A375 (cell line): ENCODE data around the gene LCN12. TPM values are rescaled to one million over a fixed set of nuclear protein-coding genes. Genes with fewer than 3 reads are reported as not detected.

ENCODE experiments used
- total RNA-seq: library from RNA; depleted of rRNA; stranded (reverse); fragments of >200 nt; shearing (Covaris generic); gene quantifications from 2 replicates; pipeline ENCODE4 v1.2.3, GENCODE V29; 2014; rRNA removed

LCN12 gene, protein sequence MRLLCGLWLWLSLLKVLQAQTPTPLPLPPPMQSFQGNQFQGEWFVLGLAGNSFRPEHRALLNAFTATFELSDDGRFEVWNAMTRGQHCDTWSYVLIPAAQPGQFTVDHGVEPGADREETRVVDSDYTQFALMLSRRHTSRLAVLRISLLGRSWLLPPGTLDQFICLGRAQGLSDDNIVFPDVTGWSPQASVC
- total RNA-seq = 1.1 TPM in 1 of 2 replicates, not detected in the other

DNA sequence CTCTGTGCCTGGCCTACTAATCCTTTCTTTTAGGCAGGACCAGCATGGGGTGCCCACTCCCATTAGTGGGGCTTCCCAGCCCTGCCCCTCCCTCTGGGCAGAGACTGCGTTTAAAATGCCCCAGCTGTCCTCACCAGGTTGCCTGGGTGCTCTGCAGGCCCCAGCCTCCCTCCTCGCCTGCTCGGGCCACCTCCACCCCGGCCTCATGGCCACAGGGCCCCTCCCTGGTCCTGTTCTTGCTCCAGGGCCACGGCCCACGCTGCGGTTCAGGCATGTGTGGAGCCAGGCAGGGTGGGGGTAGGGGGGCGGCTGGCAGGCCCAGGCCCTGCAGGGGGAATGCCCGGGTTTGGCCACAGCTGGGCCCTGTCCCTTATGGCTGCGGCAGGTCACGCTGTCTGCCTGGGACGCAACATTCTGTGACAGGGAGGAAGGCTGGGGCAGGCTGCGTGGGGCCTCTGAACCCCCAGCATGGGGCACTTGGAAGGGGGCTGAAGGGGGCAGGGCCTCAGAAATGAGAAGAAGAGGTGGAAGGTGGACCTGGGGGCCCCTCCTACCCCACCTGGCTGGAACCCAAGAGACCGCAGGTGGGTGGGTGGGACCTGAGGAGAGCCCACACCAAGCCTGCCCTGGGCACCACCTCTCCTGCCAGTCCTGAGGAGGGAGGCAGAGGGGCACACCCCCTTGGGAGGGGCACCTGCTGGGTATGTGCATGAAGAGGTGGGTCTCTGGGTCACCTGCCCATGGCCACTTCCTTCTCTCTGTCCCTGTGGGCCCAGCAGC lies at the start of gene LCN12:
TSS of gene LCN12 (plus strand) at position 733 of the 780 bp plus-strand sequence. CDS start 55 bp downstream, outside the sequence.

DNA sequence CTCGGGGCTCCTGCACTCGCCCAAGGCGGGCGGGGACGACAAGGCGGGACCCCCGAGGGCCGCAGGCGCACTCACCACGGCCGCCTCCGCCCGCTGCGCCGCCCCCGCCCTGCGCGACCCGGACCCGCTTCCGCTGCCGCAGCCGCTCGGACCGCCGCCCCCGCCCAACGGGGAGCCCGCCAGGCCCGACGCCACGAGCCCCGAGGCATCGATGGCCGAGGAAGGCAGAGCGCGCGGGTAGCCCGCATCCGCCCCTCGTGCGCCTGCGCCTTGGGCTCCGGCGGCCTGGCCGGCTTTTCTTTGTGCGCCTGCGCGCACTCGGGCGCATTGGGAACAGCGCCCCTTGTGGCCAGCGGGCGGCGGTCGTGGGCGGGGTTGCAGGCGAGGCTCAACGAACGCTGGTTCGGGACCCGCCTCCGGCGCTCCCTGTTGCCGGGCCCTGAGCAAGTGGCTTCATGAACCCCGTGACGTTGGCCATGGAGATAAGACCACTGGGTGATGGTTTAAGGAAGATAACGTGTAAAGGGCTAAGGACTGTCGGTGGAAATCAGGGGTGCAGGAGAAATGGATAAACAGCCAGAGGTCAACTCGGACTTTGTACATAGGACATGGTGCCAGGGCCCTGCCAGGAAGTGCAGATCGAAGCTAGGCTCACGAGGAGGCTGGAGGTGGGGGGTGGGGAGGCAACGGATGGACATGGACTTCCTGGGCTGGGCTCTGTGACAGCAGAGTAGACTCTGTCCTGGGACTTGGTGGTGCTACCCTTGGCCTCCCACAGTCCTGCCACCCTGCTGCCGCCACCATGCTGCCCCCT lies 7.3 kb upstream of the LCN12 start, which contains the start of the genes C8G and FBXW5:
TSS of gene C8G (plus strand) at position 725 of the 814 bp plus-strand sequence. CDS start at position 803, 78 bp downstream.
TSS of gene FBXW5 (minus strand) at position 220 of the 814 bp plus-strand sequence. CDS start 655 bp downstream, outside the sequence.

DNA sequence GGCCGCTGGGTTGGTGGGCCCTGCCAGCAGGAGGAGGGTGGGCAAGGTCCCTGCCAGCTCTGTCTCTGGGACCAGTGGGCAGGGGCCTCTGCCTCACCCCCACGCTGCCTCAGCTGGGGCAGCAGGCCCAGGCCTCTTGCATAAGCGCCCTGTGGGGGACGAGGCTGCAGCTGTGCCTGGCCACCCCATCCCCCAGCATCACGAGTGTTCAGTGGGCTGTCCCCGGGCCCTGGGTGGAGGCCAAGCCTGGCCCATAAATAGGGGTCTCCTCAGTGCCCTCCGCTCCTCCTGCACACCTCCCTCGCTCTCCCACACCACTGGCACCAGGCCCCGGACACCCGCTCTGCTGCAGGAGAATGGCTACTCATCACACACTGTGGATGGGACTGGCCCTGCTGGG lies 25.1 kb downstream of the LCN12 start, which contains the start of gene PTGDS:
TSS of gene PTGDS (plus strand) at position 282 of the 400 bp plus-strand sequence. CDS start at position 357, 75 bp downstream.

DNA sequence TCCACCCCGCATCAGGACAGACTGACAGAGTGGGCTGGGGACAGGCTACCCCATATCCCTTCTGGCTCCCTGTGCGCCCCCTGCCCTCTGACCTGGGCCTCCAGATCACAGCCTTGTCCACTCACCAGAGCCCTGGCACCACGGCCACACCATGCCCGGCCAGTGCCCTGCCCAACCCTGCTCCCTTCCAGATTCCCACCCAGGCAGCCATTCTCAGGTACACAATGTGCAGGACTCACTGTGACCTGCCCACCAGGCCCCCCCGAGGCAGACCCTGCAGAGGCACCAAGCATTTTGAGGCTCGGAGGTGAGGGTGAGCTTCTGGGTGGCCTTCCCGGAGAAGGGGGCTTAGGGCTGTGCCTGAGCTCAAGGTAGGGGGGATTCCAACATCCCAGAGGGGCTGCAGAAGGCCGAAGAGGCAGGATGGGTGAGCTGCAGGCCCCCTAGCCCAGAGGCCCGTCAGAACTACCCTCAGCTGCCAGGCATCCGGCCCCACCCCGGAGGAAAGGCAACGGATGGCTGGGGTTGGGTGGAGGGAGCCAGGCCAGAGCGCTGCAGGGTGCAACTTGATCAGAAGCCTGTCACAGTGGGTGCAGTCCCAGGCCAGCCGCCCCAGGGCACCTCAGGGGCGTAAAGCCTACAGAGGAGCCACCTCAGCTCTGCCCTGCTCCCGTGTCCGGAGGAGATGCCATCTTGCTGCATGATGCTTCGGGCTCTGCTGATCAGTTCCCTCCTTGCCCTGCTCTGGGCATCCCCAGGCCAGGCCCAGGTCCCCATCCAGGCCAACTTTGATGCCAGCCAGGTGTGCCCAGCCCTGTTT lies 30.4 kb downstream of the LCN12 start, which contains the start of gene LCNL1:
TSS of gene LCNL1 (plus strand) at position 762 of the 820 bp plus-strand sequence. CDS start 594 bp downstream, outside the sequence.

DNA sequence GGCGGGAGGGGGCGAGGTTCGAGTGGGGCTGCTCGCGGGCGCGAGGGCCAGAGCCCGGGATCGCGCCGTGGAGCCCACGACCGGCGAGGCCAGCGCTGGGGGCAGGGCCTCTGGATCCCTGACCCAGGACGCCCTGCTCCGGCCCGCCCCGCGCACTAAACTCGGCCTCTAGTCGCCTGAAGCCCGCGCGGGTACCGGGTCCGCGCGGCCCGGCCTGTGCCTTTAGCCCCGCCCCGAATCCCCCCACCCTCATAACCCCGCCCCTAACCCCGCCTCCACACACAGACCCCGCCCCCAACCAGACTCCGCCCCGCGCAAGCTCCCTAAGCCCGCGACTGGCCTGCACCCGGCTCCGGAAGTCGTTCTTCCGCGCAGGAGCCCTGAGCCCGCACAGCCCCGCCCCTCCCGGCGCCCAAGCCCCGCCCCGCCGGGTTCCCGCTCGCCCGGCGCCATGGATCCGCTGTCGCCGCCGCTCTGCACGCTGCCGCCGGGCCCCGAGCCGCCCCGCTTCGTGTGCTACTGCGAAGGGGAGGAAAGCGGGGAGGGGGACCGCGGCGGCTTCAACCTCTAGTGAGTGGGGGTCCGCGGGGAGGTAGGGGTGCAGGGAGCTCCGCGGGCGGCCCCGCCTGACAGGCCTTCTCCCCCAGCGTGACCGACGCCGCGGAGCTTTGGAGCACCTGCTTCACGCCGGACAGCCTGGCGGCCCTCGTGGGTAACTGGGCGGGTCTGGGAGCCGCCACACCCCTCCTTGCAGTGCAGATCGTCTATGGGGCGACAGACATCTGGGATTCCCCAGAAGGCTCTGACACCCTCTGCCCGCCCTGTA lies 40.1 kb downstream of the LCN12 start, which contains the start of gene PAXX:
TSS of gene PAXX (plus strand) at position 430 of the 826 bp plus-strand sequence. CDS start at position 452, 22 bp downstream.

DNA sequence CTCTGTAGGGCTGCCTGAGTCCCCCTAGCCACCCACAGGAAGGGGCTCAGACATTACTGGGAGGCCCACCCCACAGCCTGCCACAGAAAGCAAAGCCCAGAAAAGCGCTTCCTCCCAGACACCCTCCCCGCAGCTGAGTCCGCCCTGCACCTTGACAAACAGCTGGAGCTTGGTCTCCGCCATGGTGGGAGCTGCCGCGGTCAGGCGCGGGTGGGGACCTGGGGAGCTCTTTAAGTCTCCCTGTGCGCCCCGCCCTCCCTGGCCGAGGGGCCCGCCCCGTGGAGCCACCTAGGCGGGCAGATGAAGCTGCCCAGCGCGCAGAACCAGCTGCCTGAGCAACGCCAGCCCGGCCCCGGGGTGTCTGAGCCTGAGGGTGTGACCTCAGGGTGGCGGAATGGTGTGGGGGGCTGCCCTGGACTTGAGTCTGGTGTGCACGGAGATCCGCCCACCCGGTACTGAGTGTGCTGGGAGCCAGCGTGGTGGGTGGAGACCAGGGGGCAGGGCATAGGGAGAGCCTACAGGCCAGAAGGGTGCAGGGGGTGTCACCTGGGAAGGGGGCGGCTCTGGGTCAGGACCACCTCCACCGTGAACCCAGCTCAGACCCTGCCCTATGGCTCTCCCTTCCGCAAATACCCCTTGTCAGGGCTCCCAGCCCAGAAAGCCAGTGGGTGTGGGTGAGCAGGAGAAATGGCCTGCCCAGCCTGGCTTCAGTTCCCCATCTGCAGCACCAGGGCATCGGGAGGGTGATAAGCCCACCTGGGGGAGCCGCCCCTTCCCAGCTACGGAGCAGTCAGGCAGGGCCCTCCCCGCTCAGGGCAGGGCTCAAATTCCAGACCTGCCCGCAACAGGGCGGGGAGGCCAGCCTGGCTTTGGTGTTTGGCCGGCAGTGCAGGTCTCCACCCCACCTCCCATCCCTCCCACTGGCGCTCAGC lies 44.6 kb downstream of the LCN12 start, which contains the start of gene CLIC3:
TSS of gene CLIC3 (minus strand) at position 208 of the 932 bp plus-strand sequence. CDS start at position 183, 25 bp downstream.

Other genes with a start within 250 kb of the LCN12 start
- gene DIPK1B, start 239.7 kb upstream of the LCN12 start, total RNA-seq = 12.7 and 16.4 TPM in 2 replicates
- gene LCN10, start 209.3 kb upstream of the LCN12 start, total RNA-seq = 0.15 TPM in 1 of 2 replicates, not detected in the other
- not detected in 2 replicates for gene LCN6, start 203.7 kb upstream of the LCN12 start, total RNA-seq
- not detected in 2 replicates for gene LCN8, start 194.0 kb upstream of the LCN12 start, total RNA-seq
- gene LCN15, start 187.8 kb upstream of the LCN12 start, total RNA-seq = not detected in 2 replicates
- gene TMEM141, start 160.9 kb upstream of the LCN12 start, total RNA-seq = 97.1 and 113 TPM in 2 replicates
- 0.13 TPM in 1 of 2 replicates, not detected in the other for gene CCDC183, start 155.9 kb upstream of the LCN12 start, total RNA-seq
- 57.9 and 69.5 TPM in 2 replicates for gene RABL6, start 144.3 kb upstream of the LCN12 start, total RNA-seq
- gene AJM1, start 109.8 kb upstream of the LCN12 start, total RNA-seq = 3.0 and 4.7 TPM in 2 replicates
- gene PHPT1, start 102.9 kb upstream of the LCN12 start, total RNA-seq = 153 and 181 TPM in 2 replicates
- 3.6 TPM in 2 replicates for gene MAMDC4, start 99.9 kb upstream of the LCN12 start, total RNA-seq
- 542 and 544 TPM in 2 replicates for gene EDF1, start 86.0 kb upstream of the LCN12 start, total RNA-seq
- 17.4 and 23.1 TPM in 2 replicates for gene TRAF2, start 65.8 kb upstream of the LCN12 start, total RNA-seq
- 108 and 131 TPM in 2 replicates for gene FBXW5, start 7.5 kb upstream of the LCN12 start, total RNA-seq
- gene C8G, start 7.0 kb upstream of the LCN12 start, total RNA-seq = not detected in 2 replicates
- 1.4 TPM in 1 of 2 replicates, not detected in the other for gene PTGDS, start 25.2 kb downstream of the LCN12 start, total RNA-seq
- gene LCNL1, start 30.7 kb downstream of the LCN12 start, total RNA-seq = not detected in 2 replicates
- 93.9 and 103 TPM in 2 replicates for gene PAXX, start 40.1 kb downstream of the LCN12 start, total RNA-seq
- gene CLIC3, start 44.3 kb downstream of the LCN12 start, total RNA-seq = 0.19 TPM in 1 of 2 replicates, not detected in the other
- 14.3 and 21.6 TPM in 2 replicates for gene ABCA2, start 76.0 kb downstream of the LCN12 start, total RNA-seq
- not detected in 2 replicates for gene FUT7, start 79.8 kb downstream of the LCN12 start, total RNA-seq
- 20.1 and 25.3 TPM in 2 replicates for gene NPDC1, start 93.9 kb downstream of the LCN12 start, total RNA-seq
- gene ENTPD2, start 101.8 kb downstream of the LCN12 start, total RNA-seq = not detected in 2 replicates
- 26.8 and 28.7 TPM in 2 replicates for gene SAPCD2, start 118.3 kb downstream of the LCN12 start, total RNA-seq
- 4.7 and 4.8 TPM in 2 replicates for gene UAP1L1, start 125.2 kb downstream of the LCN12 start, total RNA-seq
- 56.8 and 72.2 TPM in 2 replicates for gene MAN1B1, start 134.7 kb downstream of the LCN12 start, total RNA-seq
- 111 and 150 TPM in 2 replicates for gene DPP7, start 162.5 kb downstream of the LCN12 start, total RNA-seq
- gene GRIN1, start 186.9 kb downstream of the LCN12 start, total RNA-seq = not detected in 2 replicates
- gene LRRC26, start 217.8 kb downstream of the LCN12 start, total RNA-seq = not detected in 2 replicates
- not detected in 2 replicates for gene TMEM210, start 219.8 kb downstream of the LCN12 start, total RNA-seq
- gene ANAPC2, start 236.3 kb downstream of the LCN12 start, total RNA-seq = 26.1 and 32.6 TPM in 2 replicates
- 111 and 115 TPM in 2 replicates for gene SSNA1, start 236.4 kb downstream of the LCN12 start, total RNA-seq
- gene TPRN, start 248.5 kb downstream of the LCN12 start, total RNA-seq = 14.6 and 16.1 TPM in 2 replicates